ENCODE data around the gene CORO2B.
"Not testable (repeated sequence)": the region's sequence is repeated elsewhere in the genome, so short reads cannot be mapped to it uniquely, and the experiment has no call there.

Gene CORO2B

GRCh38 chr15:68749365-68749764 is 170.6 kb downstream of the CORO2B start:
- DNase-seq, result peak in 2 of 3 donors; percentile 29

- DNase-seq, result no peak
These were observed 171.0 kb downstream of the CORO2B start for GRCh38 chr15:68749793-68750192.

GRCh38 chr15:68751622-68752021 is 172.8 kb downstream of the CORO2B start:
- DNase-seq, result no peak

GRCh38 chr15:68755731-68756130 is 176.9 kb downstream of the CORO2B start:
- DNase-seq, result no peak

- DNase-seq, result not testable (repeated sequence)
These were observed 181.3 kb downstream of the CORO2B start for GRCh38 chr15:68759982-68760579.

GRCh38 chr15:68763063-68763462 is 184.3 kb downstream of the CORO2B start:
- DNase-seq, result no peak

GRCh38 chr15:68764090-68764489 is 185.3 kb downstream of the CORO2B start:
- DNase-seq, result no peak

GRCh38 chr15:68765602-68766368 is 187.0 kb downstream of the CORO2B start:
- DNase-seq, result no peak

- no peak for DNase-seq
These were observed 189.0 kb downstream of the CORO2B start for GRCh38 chr15:68767833-68768232.

GRCh38 chr15:68768321-68768720 is 189.5 kb downstream of the CORO2B start:
- peak; percentile 44 to 85 (median 74) for DNase-seq

GRCh38 chr15:68769702-68770101 is 190.9 kb downstream of the CORO2B start:
- no peak for DNase-seq

- peak in 2 of 3 donors; percentile 26 to 33 for DNase-seq
These were observed 191.4 kb downstream of the CORO2B start for GRCh38 chr15:68770216-68770615.

GRCh38 chr15:68773036-68773435 is 194.2 kb downstream of the CORO2B start:
- no peak for DNase-seq

GRCh38 chr15:68774120-68774519 is 195.3 kb downstream of the CORO2B start:
- no peak for DNase-seq

GRCh38 chr15:68774521-68775235 is 195.9 kb downstream of the CORO2B start:
- no peak for DNase-seq

- DNase-seq, result no peak
These were observed 196.4 kb downstream of the CORO2B start for GRCh38 chr15:68775236-68775577.

GRCh38 chr15:68775671-68776476 is 197.1 kb downstream of the CORO2B start:
- DNase-seq, result no peak

GRCh38 chr15:68776477-68777270 is 197.9 kb downstream of the CORO2B start:
- DNase-seq, result no peak
